Endothelial cell of umbilical vein (primary cell): ENCODE results near the gene NBEA. TPM values are rescaled to one million over a fixed set of nuclear protein-coding genes. Genes with fewer than 3 reads are reported as not detected.

Experiments
- BruUV-seq: library from RNA; stranded (reverse); fragments of 400-500 nt; replicated peaks from 2 replicates; lab custom pipeline; 2021; lab: Mats Ljungman, UMichigan
- CTCF ChIA-PET: fragments of 300-600, 350-600 bp; sonication (Branson Sonifier 250); formaldehyde crosslinking; loops from one replicate; lab custom pipeline; 2021; ENCODE audit warnings: antibody characterized with exemption, inconsistent platforms; lab: Charles Lee
- POLR2A ChIA-PET: fragments of 300-600, 350-600 bp; sonication (Branson Sonifier 250); formaldehyde crosslinking; loops from one replicate; lab custom pipeline; 2021; ENCODE audit warnings: antibody characterized with exemption, inconsistent platforms; lab: Charles Lee
- DNase-seq: peaks from one replicate; pipeline ENCODE4 v3.0.0-alpha.2; 2011; ENCODE audit warnings: low read depth, low spot score
- FAIRE-seq: peaks from 2 replicates; lab custom pipeline; 2011; peaks lifted over from hg19 to GRCh38; lab: Jason Lieb, UNC
- H2AFZ ChIP-seq: 2 replicates; pipeline ENCODE4 v1.6.0; 2012; ENCODE audit warnings: low read depth, low read length, control low read depth, inconsistent platforms
- H3K27ac ChIP-seq: 2 replicates; pipeline ENCODE4 v1.5.1; 2011; ENCODE audit warnings: low read depth, mild to moderate bottlenecking, control low read depth, low read length, moderate library complexity; ENCODE audit not compliant: insufficient read depth
- H3K27me3 ChIP-seq, 2 experiments: 2 replicates each; pipeline versions ENCODE4 v1.6.0 to v1.6.1; 2011; ENCODE audit warnings: low read length in 2 of 2, mixed read lengths in 1 of 2; ENCODE audit not compliant: control insufficient read depth in 2 of 2, insufficient read depth in 2 of 2
- H3K36me3 ChIP-seq, 2 experiments: 2 replicates in 1 of 2; 3 replicates in 1 of 2; pipeline ENCODE4 v1.5.1; 2011; ENCODE audit warnings: low read length in 2 of 2, mild to moderate bottlenecking in 1 of 2, moderate library complexity in 1 of 2; ENCODE audit not compliant: control insufficient read depth in 2 of 2, insufficient read depth in 2 of 2; ENCODE audit errors: extremely low read depth in 1 of 2
- H3K4me1 ChIP-seq: 3 replicates; pipeline ENCODE4 v1.5.1; 2011; ENCODE audit warnings: mild to moderate bottlenecking, low read length; ENCODE audit not compliant: control insufficient read depth, insufficient read depth; ENCODE audit errors: extremely low read depth
- H3K4me2 ChIP-seq: 2 replicates; pipeline ENCODE4 v1.6.1; 2011; ENCODE audit warnings: low read length, control low read depth, mixed read lengths; ENCODE audit not compliant: insufficient read depth
- H3K4me3 ChIP-seq, 3 experiments: fragments of 200-600 bp in 1 of 3; sonication (generic), shearing (Covaris generic) in 1 of 3; replicated peaks in 1 of 3; 2 replicates each; pipeline ENCODE4 v1.5.1; 2011 to 2016; ENCODE audit warnings: control low read depth in 3 of 3, low read length in 3 of 3, mild to moderate bottlenecking in 2 of 3, inconsistent platforms in 1 of 3, low read depth in 1 of 3, moderate library complexity in 1 of 3; ENCODE audit not compliant: insufficient read depth in 1 of 3
- H3K79me2 ChIP-seq: 2 replicates; pipeline ENCODE4 v1.6.0; 2012; ENCODE audit warnings: low read length, inconsistent platforms; ENCODE audit not compliant: control insufficient read depth, insufficient read depth
- H3K9ac ChIP-seq: replicated peaks from 2 replicates; pipeline ENCODE3; 2011; ENCODE audit warnings: low read length, control low read depth; ENCODE audit not compliant: insufficient read depth; ENCODE audit errors: extremely low read depth
- H3K9me1 ChIP-seq: replicated peaks from 3 replicates; pipeline ENCODE4 v1.6.0; 2011; ENCODE audit warnings: mild to moderate bottlenecking, low read length; ENCODE audit not compliant: control insufficient read depth, insufficient read depth; ENCODE audit errors: extremely low read depth
- H3K9me3 ChIP-seq: replicated peaks from 2 replicates; pipeline ENCODE4 v1.5.1; 2012; ENCODE audit warnings: low read length, inconsistent platforms; ENCODE audit not compliant: control insufficient read depth, insufficient read depth
- H4K20me1 ChIP-seq: replicated peaks from 2 replicates; pipeline ENCODE3; 2011; ENCODE audit warnings: mild to moderate bottlenecking, low read length; ENCODE audit not compliant: control insufficient read depth, insufficient read depth; ENCODE audit errors: extremely low read depth
- CTCF ChIP-seq, 2 donors: IDR thresholded peaks; 1 replicate in 1 of 2; 2 replicates in 1 of 2; pipeline ENCODE4 v1.5.1; 2011; ENCODE audit warnings: low read length in 2 of 2, mild to moderate bottlenecking in 2 of 2, moderate library complexity in 2 of 2, control low read depth in 1 of 2, inconsistent platforms in 1 of 2, low read depth in 1 of 2; ENCODE audit not compliant: insufficient read depth in 1 of 2; ENCODE audit errors: extremely low read depth in 1 of 2
- EZH2 ChIP-seq: IDR thresholded peaks from 2 replicates; pipeline ENCODE4 v1.6.1; 2012; ENCODE audit warnings: borderline replicate concordance, low read depth, mild to moderate bottlenecking, moderate library complexity, low read length, inconsistent platforms; ENCODE audit not compliant: severe bottlenecking
- FOS ChIP-seq: IDR thresholded peaks from 2 replicates; pipeline ENCODE4 v1.6.1; 2011; ENCODE audit warnings: mild to moderate bottlenecking, low read length, moderate library complexity, borderline replicate concordance; ENCODE audit not compliant: insufficient read depth
- GATA2 ChIP-seq: IDR thresholded peaks from 2 replicates; pipeline ENCODE4 v1.7.0; 2011; ENCODE audit warnings: low read depth, mild to moderate bottlenecking, moderate library complexity, mixed read lengths, low read length; ENCODE audit not compliant: insufficient read length, insufficient read depth
- JUN ChIP-seq: IDR thresholded peaks from 2 replicates; pipeline ENCODE4 v1.6.1; 2011; ENCODE audit warnings: borderline replicate concordance, low read depth; ENCODE audit not compliant: insufficient read length, insufficient read depth
- MAX ChIP-seq: IDR thresholded peaks from 2 replicates; pipeline ENCODE4 v1.6.1; 2011; ENCODE audit not compliant: insufficient read depth, insufficient read length
- POLR2A ChIP-seq: IDR thresholded peaks from 2 replicates; pipeline ENCODE4 v1.6.1; 2012; ENCODE audit warnings: low read depth, mild to moderate bottlenecking, control low read depth, low read length
- POLR2AphosphoS5 ChIP-seq: IDR thresholded peaks from 2 replicates; pipeline ENCODE4 v1.6.1; 2012; ENCODE audit warnings: low read depth, mild to moderate bottlenecking, control low read depth, low read length, moderate library complexity; ENCODE audit not compliant: insufficient read depth
- dilution Hi-C: fragments of 300-500 bp; cut with MboI; formaldehyde crosslinking; loops from one replicate; pipeline ENCODE4 v1.15.0; 2019; ENCODE audit warnings: low sequenced_read_pairs; ENCODE audit not compliant: extremely low pct_ligation_motif_present
- intact Hi-C: fragments of 100-400 bp; cut with micrococcal nuclease; formaldehyde crosslinking; loops from one replicate; pipeline ENCODE4 v1.10.0; 2022
- polyA plus RNA-seq, 4 experiments: library from polyadenylated mRNA; depleted of rRNA in 3 of 4; stranded (reverse) in 3 of 4; unstranded in 1 of 4; fragments of >200 nt; gene quantifications; 2 replicates each; pipeline versions ENCODE4 v1.2.1 to v1.2.3, GENCODE V29; 2011 to 2012; ENCODE audit warnings: missing spikeins in 1 of 4
- total RNA-seq: library from RNA; stranded (reverse); gene quantifications from 2 replicates; pipeline ENCODE4 v1.2.3, GENCODE V29; 2021

NBEA gene
- total and polyA plus RNA-seq, 2 donors (not counting 3 experiments of a cell fraction or from before 2014, with no cell fraction given) = 3.0 to 4.8 TPM

- H3K27me3 ChIP-seq = no peaks in the 10 kb centered on the region
- H3K27ac ChIP-seq = no peak overlapping the region
- intact Hi-C loops (no loop called here), dilution Hi-C loops (no loop called here)
- H3K79me2 ChIP-seq = no peaks in the 10 kb centered on the region
- H3K9me1 ChIP-seq = no peaks in the 10 kb centered on the region
- no peak overlapping the region for H3K4me2 ChIP-seq
- no peaks in the 10 kb centered on the region for H4K20me1 ChIP-seq
- FAIRE-seq (no peak), DNase-seq (peak; percentile 13)
- no peak overlapping the region for H3K9ac ChIP-seq
- no TSS peak for BruUV-seq
- no peak overlapping the region for H2AFZ ChIP-seq
- TF ChIP-seq FOS (no peak), POLR2AphosphoS5 (no peak), EZH2 (no peak), MAX (no peak), CTCF (IDR thresholded peaks at IDR 0.05; ENCODE audit: extremely low read depth in 1 of 2, insufficient read depth in 1 of 2, low read depth in 1 of 2, low read length in 2 of 2) (no peak), GATA2 (no peak), POLR2A (no peak), JUN (no peak)
- H3K9me3 ChIP-seq = no peaks in the 10 kb centered on the region
- H3K36me3 ChIP-seq = no peaks in the 10 kb centered on the region
- CTCF ChIA-PET = interaction anchor here (0.7 kb wide), 1 partner anchor 793 kb away, joined by 3 read pairs; no protein-coding TSS in a partner anchor
- POLR2A ChIA-PET = no interaction called here
- no peak overlapping the region for H3K4me3 ChIP-seq
- H3K4me1 ChIP-seq = peaks cover 5% of the 10 kb centered on the region
Measured at GRCh38 chr13:35283856-35284255, 341.8 kb downstream of the NBEA start.
